ENCODE results near the gene DCTPP1.
A peak's percentile ranks its signal among the peaks of the same experiment; 100 is the strongest.

DCTPP1 gene

DNA sequence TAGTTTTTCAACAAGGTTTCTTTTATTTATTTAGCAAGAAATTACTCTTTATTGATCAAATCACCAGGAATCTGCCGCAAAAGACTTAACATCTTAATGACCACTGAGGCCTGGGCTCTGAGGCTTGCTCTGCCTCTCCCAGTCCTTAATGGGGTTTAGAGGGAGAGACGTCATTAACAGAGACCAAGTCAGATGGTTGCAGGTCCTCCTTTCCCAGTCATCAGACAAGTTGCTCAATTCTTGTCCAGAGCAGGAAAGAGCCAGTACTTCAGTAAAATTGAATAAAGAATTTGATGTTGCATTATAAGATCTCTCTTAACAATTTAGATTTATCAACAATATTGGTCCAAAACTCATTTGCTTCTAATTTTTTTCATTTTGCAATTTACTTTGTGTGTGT is 13.8 kb upstream of the DCTPP1 start:
- peak overlapping the region; percentile 15 for H3K27ac Mint-ChIP-seq
- no peaks in the 10 kb centered on the region for H3K27me3 Mint-ChIP-seq
- peaks cover 50% of the 10 kb centered on the region for H3K4me1 Mint-ChIP-seq (ENCODE audit: low read depth)
- intact Hi-C loops (cut with micrococcal nuclease): loop anchor here (10.0 kb wide), 1 partner anchor 161 kb away; no protein-coding TSS in a partner anchor
- no peaks in the 10 kb centered on the region for H3K9me3 Mint-ChIP-seq
- peak overlapping the region; percentile 26 for H3K4me3 Mint-ChIP-seq
- H3K36me3 Mint-ChIP-seq (ENCODE audit: low read depth): peaks cover 34% of the 10 kb centered on the region

- Mint-ChIP-seq H3K27ac (no peak overlapping the region), H3K36me3 (ENCODE audit: low read depth) (peaks cover 24% of the 10 kb centered on the region), H3K9me3 (no peaks in the 10 kb centered on the region), H3K4me1 (ENCODE audit: low read depth) (peaks cover 34% of the 10 kb centered on the region), H3K27me3 (no peaks in the 10 kb centered on the region), H3K4me3 (no peak overlapping the region)
- intact Hi-C loops (cut with micrococcal nuclease): loop anchor here (10.0 kb wide), 1 partner anchor 165 kb away; no protein-coding TSS in a partner anchor
These were observed 10.0 kb upstream of the DCTPP1 start for GRCh38 chr16:30439720-30440348.

DNA sequence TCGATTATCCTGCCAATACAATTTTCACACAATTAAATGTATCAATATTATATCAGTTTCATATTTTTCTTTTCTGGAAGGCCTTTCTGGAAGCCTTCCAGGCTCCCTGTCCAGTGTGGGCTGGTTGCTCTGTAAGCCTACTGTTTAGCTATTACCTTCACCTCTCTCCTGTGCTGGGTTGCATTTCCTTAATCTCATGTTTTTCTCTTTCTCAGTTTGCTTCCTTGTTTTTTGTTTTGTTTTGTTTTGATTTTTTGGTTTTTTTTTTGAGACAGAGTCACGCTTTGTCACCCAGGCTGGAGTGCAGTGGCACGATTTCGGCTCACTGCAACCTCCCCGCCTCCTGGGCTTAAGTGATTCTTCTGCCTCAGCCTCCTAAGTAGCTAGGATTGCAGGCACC is 9.0 kb upstream of the DCTPP1 start:
- H3K27ac Mint-ChIP-seq: no peak overlapping the region
- intact Hi-C loops (cut with micrococcal nuclease): no loop called here
- no peaks in the 10 kb centered on the region for H3K27me3 Mint-ChIP-seq
- peaks cover 16% of the 10 kb centered on the region for H3K36me3 Mint-ChIP-seq (ENCODE audit: low read depth)
- no peaks in the 10 kb centered on the region for H3K9me3 Mint-ChIP-seq
- no peak overlapping the region for H3K4me3 Mint-ChIP-seq
- H3K4me1 Mint-ChIP-seq (ENCODE audit: low read depth): peaks cover 24% of the 10 kb centered on the region

DNA sequence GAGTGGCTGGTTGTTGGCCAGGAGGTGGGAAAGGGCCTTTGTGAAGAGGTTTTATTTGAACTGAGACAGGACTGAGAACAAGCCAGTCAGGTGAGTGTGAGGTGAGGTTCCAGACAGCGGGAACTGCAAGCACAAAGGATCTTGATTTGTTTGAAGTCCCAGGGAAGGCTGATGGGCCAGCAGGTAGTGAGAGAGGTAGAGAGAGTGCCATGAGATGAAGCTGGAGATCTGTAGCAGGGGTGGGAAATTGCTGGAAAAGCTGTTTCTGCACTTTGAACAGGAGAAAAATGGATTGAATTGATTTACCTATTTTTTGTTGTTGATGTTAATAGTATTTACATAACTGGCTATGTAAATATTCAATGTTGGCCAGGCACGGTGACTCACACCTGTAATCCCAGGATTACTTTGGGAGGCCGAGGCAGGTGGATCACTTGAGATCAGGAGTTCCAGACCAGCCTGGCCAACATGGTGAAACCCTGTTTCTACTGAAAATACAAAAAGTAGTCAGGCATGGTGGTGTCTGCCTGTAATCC is 7.7 kb upstream of the DCTPP1 start:
- intact Hi-C loops (cut with micrococcal nuclease): no loop called here

GRCh38 chr16:30434852-30435251 is 5.0 kb upstream of the DCTPP1 start:
- Mint-ChIP-seq H3K4me1 (ENCODE audit: low read depth) (peaks cover 5% of the 10 kb centered on the region), H3K4me3 (no peak overlapping the region), H3K36me3 (ENCODE audit: low read depth) (no peaks in the 10 kb centered on the region), H3K27me3 (no peaks in the 10 kb centered on the region), H3K27ac (no peak overlapping the region), H3K9me3 (no peaks in the 10 kb centered on the region)
- intact Hi-C loops (cut with micrococcal nuclease): no loop called here

More for the DNA sequence above, 7.7 kb upstream of the DCTPP1 start:
- Mint-ChIP-seq H3K36me3 (ENCODE audit: low read depth) (peaks cover 3% of the 10 kb centered on the region), H3K27ac (no peak overlapping the region), H3K9me3 (no peaks in the 10 kb centered on the region), H3K4me3 (no peak overlapping the region), H3K27me3 (no peaks in the 10 kb centered on the region), H3K4me1 (ENCODE audit: low read depth) (peaks cover 14% of the 10 kb centered on the region)

DNA sequence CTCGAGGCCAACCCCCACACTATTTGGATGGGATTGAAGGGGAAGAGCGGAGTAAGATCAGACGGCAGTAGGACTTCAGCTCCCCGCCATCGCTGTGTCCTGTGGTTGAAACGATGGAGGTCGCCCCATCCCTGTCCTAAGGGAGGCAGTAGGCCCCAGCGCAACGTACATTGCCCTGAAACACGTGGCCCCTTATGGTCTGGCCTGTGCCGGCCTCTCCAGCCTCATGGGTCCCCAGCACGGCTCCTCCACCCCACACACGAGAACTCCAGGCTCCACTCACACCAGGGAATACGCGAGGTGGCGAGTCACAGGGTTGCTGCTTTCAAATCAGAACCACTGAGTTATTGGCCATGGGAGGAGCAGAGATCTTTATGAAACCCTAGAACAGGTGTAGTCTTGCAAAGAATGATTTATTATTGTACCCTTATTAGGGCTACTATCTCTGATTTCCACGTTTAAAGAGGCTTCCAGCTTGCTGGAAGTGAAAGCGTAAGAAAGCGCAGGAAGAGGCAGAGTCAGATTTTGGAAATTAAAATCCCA is 669 bp upstream of the DCTPP1 start:
- Mint-ChIP-seq H3K4me1 (ENCODE audit: low read depth) (peaks cover 12% of the 10 kb centered on the region), H3K27ac (no peak overlapping the region), H3K36me3 (ENCODE audit: low read depth) (peaks cover 8% of the 10 kb centered on the region), H3K9me3 (no peaks in the 10 kb centered on the region), H3K4me3 (no peak overlapping the region), H3K27me3 (no peaks in the 10 kb centered on the region)
- intact Hi-C loops (cut with micrococcal nuclease): loop anchor here (1.0 kb wide), 1 partner anchor 13 kb away; no protein-coding TSS in a partner anchor

GRCh38 chr16:30429418-30429677 is 482 bp downstream of the DCTPP1 start:
- H3K4me3 Mint-ChIP-seq: no peak overlapping the region
- intact Hi-C loops (cut with micrococcal nuclease): no loop called here
- H3K36me3 Mint-ChIP-seq (ENCODE audit: low read depth): peaks cover 19% of the 10 kb centered on the region
- H3K27ac Mint-ChIP-seq: no peak overlapping the region
- peaks cover 12% of the 10 kb centered on the region for H3K4me1 Mint-ChIP-seq (ENCODE audit: low read depth)
- H3K9me3 Mint-ChIP-seq: no peaks in the 10 kb centered on the region
- no peaks in the 10 kb centered on the region for H3K27me3 Mint-ChIP-seq

GRCh38 chr16:30428055-30428454 is 1.8 kb downstream of the DCTPP1 start:
- no peaks in the 10 kb centered on the region for H3K27me3 Mint-ChIP-seq
- intact Hi-C loops (cut with micrococcal nuclease): no loop called here
- H3K9me3 Mint-ChIP-seq: no peaks in the 10 kb centered on the region
- peak overlapping the region; percentile 2 for H3K27ac Mint-ChIP-seq
- H3K4me1 Mint-ChIP-seq (ENCODE audit: low read depth): peaks cover 12% of the 10 kb centered on the region
- H3K36me3 Mint-ChIP-seq (ENCODE audit: low read depth): peaks cover 32% of the 10 kb centered on the region
- H3K4me3 Mint-ChIP-seq: no peak overlapping the region

DNA sequence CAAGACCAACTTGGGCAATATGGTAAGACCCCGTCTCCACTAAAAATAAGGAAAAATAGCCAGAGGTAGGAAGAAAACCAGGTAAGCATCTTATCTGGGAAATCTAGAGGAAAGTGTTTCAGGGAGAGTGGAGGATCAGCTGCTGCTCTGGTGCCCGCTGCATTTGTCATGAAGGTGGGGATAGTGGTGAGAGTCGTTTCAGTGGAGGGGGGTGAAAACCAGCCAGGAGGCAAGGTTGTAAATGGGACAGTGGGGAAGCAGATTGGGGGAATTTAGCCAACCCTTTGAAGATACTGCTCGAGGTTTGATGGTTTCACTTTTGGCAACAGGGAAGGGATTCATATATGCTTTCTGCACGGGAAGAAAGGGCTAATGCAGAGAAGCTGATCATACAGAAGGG is 8.8 kb downstream of the DCTPP1 start:
- Mint-ChIP-seq H3K27me3 (no peaks in the 10 kb centered on the region), H3K4me3 (no peak overlapping the region), H3K4me1 (ENCODE audit: low read depth) (peaks cover 15% of the 10 kb centered on the region), H3K9me3 (no peaks in the 10 kb centered on the region), H3K36me3 (ENCODE audit: low read depth) (peaks cover 59% of the 10 kb centered on the region), H3K27ac (no peak overlapping the region)
- intact Hi-C loops (cut with micrococcal nuclease): no loop called here

DNA sequence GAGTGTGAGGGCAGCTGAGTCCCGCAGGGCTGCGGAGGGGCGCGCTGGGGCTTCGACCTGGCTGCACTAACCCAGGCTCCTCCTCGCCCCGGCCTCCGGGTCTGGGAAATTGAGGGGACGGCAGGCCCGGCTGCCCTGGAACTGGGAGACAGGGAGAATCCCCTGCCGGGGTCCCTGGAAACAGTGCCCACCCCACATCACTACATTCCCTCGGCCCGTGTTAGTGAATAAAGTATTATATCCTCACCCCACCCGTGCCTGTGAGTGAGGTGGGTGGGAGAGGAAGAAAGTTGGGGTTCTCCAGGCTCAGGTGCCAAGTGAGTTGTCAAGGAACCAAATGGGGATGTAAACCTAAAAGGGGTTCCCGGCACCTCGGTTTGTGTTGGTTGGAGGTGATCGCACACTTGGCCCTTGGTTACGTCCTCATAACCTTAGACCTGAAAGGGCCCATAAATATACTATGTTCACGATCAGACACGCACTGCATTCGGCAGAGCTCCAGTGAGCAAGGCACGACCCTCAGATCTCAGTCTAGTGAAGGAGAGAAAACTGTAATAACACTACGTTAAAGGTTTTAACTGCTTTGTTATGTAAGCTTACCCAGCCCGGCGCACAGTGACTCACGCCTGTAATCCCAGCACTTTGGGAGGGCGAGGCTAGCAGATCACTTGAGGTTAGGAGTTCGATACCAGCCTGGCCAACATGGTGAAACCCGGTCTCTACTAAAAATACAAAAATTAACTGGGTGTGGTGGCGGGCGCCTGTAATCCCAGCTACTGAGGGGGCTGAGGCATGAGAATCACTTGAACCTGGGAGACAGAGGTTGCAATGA is 11.3 kb downstream of the DCTPP1 start:
- Mint-ChIP-seq H3K27me3 (no peaks in the 10 kb centered on the region), H3K9me3 (no peaks in the 10 kb centered on the region), H3K4me3 (peak overlapping the region; percentile 74), H3K36me3 (ENCODE audit: low read depth) (peaks cover 39% of the 10 kb centered on the region), H3K27ac (peak overlapping the region; percentile 67), H3K4me1 (ENCODE audit: low read depth) (peaks cover 11% of the 10 kb centered on the region)
- intact Hi-C loops (cut with micrococcal nuclease): no loop called here

DNA sequence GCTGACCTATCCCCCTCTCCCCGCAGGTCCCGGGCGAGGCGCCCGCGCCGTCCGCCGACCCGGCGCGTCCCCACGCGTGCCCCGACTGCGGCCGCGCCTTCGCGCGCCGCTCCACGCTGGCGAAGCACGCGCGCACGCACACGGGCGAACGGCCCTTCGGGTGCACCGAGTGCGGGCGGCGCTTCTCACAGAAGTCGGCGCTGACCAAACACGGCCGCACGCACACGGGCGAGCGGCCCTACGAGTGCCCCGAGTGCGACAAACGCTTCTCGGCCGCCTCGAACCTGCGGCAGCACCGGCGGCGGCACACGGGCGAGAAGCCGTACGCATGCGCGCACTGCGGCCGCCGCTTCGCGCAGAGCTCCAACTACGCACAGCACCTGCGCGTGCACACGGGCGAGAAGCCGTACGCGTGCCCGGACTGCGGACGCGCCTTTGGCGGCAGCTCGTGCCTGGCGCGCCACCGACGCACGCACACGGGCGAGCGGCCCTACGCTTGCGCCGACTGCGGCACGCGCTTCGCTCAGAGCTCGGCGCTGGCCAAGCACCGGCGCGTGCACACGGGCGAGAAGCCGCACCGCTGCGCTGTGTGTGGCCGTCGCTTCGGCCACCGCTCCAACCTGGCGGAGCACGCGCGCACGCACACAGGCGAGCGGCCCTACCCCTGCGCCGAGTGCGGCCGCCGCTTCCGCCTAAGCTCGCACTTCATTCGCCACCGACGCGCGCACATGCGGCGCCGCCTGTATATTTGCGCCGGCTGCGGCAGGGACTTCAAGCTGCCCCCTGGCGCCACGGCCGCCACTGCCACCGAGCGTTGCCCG is 12.1 kb downstream of the DCTPP1 start:
- H3K36me3 Mint-ChIP-seq (ENCODE audit: low read depth): peaks cover 34% of the 10 kb centered on the region

DNA sequence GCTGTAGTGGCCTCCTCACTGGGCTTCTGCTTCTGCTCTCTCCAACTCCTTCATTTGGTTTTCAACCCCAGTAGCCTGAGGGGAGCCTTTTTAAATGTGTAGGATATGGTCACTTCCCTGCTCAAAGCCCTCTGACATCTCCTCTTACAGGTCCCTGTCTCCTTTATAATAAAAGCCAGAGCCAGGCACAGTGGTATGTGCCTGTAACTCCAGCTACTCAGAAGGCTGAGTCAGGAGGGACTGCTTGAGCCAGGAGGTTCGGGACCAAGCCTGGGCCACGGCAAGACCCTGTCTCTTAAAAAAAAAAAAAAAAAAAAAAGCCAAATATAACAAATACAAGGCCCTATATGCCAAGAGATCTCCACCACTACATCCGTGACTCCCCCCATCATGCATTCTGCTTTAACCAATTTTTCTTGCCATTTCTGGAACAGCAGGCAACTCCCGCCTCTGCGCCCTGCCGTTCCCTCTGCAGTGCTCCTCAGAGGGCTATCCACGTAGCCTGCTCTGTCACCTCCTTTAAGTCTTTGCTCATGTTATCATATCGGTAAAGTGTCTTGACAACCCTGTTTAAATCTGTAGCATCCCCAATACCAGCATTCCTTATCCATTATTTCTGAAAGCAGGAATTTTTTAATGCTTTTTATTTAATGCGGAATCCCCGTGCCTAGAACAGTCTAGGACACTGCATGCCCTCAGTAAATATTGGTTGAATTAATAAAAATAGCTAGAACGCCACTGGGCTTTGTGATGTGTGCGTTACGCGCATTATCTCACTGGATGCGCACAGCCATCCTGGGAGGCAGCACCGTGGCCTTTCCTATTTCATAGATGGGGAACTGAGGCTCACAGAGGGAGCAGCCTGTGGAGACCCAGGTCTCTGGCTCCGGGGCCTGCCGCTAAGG is 13.0 kb downstream of the DCTPP1 start:
- intact Hi-C loops (cut with micrococcal nuclease): loop anchor here (1.0 kb wide), 1 partner anchor 13 kb away; the partner anchor contains the start of gene DCTPP1
- H3K4me3 Mint-ChIP-seq: peak overlapping the region; percentile 74

More for the DNA sequence above, 12.1 kb downstream of the DCTPP1 start:
- no peaks in the 10 kb centered on the region for H3K27me3 Mint-ChIP-seq
- peak overlapping the region; percentile 74 for H3K4me3 Mint-ChIP-seq
- H3K9me3 Mint-ChIP-seq: no peaks in the 10 kb centered on the region
- peak overlapping the region; percentile 67 for H3K27ac Mint-ChIP-seq
- peaks cover 11% of the 10 kb centered on the region for H3K4me1 Mint-ChIP-seq (ENCODE audit: low read depth)
- intact Hi-C loops (cut with micrococcal nuclease): loop anchor here (1.0 kb wide), 1 partner anchor 13 kb away; the partner anchor contains the start of gene DCTPP1

More for the DNA sequence above, 13.0 kb downstream of the DCTPP1 start:
- Mint-ChIP-seq H3K9me3 (no peaks in the 10 kb centered on the region), H3K36me3 (ENCODE audit: low read depth) (peaks cover 33% of the 10 kb centered on the region), H3K27ac (no peak overlapping the region), H3K4me1 (ENCODE audit: low read depth) (peaks cover 11% of the 10 kb centered on the region), H3K27me3 (no peaks in the 10 kb centered on the region)
